Urinary bladder (tissue), 4 donors: ENCODE measurements around the gene THBS3. TPM values are rescaled to one million over a fixed set of nuclear protein-coding genes. Genes with fewer than 3 reads are reported as not detected.

ENCODE experiments used
- DNase-seq: peaks from one replicate; pipeline ENCODE4 v3.0.0-alpha.2; 2015; ENCODE audit errors: extremely low spot score
- H3K27ac ChIP-seq: one replicate; pipeline ENCODE4 v1.5.1; 2013; ENCODE audit warnings: low read depth, mild to moderate bottlenecking, moderate library complexity
- H3K36me3 ChIP-seq: one replicate; pipeline ENCODE4 v1.6.1; 2013; ENCODE audit warnings: mild to moderate bottlenecking, moderate library complexity; ENCODE audit not compliant: insufficient read depth
- H3K4me1 ChIP-seq: one replicate; pipeline ENCODE4 v1.6.1; 2013; ENCODE audit warnings: mild to moderate bottlenecking, moderate library complexity; ENCODE audit not compliant: insufficient read depth
- H3K4me3 ChIP-seq: one replicate; pipeline ENCODE4 v1.5.1; 2013; ENCODE audit warnings: low read depth, low read length
- WGBS: extraction: QIAGEN DNeasy Blood & Tissue Kit; methylation state at CpG from one replicate; pipeline ENCODE4 v1.1.7; 2013; 5-methylcytosine and 5-hydroxymethylcytosine counted together
- polyA plus RNA-seq: library from polyadenylated mRNA; stranded (reverse); fragments of 200-250 nt; gene quantifications from one replicate; pipeline ENCODE4 v1.2.3, GENCODE V29; 2013
- total RNA-seq: library from RNA; depleted of rRNA; stranded (reverse); fragments of >200 nt; gene quantifications from one replicate; pipeline ENCODE4 v1.2.3, GENCODE V29; 2014
- donor health status: healthy with polysubstance abuse.
- donor health status: healthy.

THBS3 gene
- total and polyA plus RNA-seq, 2 donors = 24.5 to 57.2 TPM

DNA sequence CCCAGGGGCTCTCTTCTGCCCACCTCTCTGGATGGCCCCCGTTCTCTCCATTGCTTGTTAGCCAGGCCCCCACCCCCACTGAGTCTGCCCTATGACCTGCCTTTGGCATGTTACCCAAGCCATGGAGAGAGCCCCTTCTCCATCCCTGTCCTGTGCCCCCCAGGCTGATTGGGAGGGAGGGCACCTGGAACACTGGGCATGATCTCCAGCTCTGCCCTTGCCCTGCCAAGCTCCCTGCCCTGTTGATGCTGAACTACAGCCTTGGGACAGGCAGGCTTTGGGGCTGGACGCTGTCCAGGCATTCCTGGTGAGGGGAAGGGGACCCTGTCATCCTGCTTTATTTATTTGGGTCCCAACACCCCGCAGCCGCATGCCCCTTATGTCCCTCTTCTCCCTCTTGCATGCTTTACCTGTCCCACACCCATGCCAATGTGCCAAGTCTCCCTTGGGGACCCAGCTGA, 23.3 kb downstream of the THBS3 start:
- 91% methylated on average over 4 of the region's 4 CpGs for WGBS
- Histone ChIP-seq H3K36me3 (no peaks in the 10 kb centered on the region), H3K4me3 (no peak overlapping the region), H3K4me1 (no peaks in the 10 kb centered on the region), H3K27ac (no peak overlapping the region)
- DNase-seq = no peak

DNA sequence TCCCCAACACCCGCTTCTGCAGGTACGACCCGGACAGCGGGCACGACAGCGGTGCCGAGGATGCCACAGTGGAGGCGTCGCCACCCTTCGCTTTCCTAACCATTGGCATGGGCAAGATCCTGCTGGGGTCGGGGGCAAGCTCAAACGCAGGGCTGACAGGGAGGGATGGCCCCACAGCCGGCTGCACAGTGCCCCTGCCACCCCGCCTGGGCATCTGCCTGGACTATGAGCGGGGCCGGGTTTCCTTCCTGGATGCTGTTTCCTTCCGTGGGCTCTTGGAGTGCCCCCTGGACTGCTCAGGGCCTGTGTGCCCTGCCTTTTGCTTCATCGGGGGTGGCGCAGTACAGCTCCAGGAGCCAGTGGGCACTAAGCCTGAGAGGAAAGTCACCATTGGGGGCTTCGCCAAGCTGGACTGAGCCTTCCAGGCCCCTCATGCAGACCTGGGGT, 23.9 kb downstream of the THBS3 start:
- Histone ChIP-seq H3K27ac (no peak overlapping the region), H3K36me3 (no peaks in the 10 kb centered on the region), H3K4me3 (no peak overlapping the region), H3K4me1 (no peaks in the 10 kb centered on the region)
- DNase-seq = no peak
- 89% methylated on average over 20 of the region's 20 CpGs for WGBS

DNA sequence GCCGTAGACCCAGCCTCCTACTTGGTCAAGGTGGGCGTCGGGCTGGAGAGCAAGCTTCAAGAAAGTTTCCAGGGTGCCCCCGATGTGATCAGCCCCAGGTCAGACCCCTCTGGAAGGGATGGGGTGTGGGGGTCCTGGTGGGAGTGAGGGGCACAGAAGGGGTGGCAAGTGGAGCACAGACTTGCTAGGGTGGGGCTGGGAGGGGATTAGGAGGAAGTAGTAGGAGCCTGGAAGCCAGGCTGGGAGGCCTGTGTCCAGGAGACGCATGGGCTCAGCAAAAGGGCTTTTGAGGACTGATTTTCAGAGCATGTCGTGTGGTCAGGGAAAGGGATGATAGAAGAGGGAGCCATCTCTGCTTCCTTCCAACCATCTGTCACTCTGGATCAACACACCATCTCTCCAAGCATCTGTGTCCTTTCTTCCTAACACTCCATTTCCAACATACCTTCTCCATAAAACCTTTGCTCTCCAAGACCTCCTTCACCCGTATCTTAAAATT, 25.6 kb downstream of the THBS3 start:
- Histone ChIP-seq H3K4me3 (no peak overlapping the region), H3K27ac (no peak overlapping the region), H3K4me1 (no peaks in the 10 kb centered on the region), H3K36me3 (no peaks in the 10 kb centered on the region)
- WGBS = 85% methylated on average over 7 of the region's 7 CpGs
- no peak for DNase-seq

DNA sequence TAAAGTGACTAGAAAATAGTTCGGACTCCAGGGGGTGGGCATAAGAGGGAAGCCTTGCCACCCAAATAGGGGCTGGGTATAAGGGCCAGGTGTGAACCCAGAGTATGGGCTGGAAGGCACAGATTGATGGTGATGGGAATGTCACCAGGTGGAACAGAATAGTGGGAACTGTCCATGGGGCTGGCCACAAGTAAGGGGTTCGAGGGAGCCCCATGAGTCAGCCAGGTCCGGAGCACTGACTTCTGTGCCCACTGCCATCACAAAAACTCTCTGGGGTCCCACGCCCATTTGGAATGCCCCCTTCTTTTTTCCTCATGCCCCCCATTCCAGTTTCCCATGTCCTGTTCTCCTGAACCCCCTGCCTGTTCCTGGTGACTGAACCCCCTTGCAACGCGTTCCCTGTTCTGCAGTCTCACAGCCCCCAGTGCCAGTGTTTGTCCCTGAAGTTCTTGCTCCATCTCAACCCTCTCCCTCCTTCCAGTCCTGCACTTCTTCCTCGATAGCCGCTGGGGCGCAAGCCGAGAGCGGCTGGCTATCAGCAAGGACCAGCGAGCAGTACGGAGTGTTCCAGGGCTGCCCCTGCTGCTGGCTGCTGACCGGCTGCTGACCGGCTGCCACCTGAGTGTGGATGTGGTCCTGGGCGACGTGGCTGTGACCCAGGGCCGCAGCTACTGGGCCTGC, 26.2 kb downstream of the THBS3 start:
- Histone ChIP-seq H3K36me3 (no peaks in the 10 kb centered on the region), H3K4me3 (no peak overlapping the region), H3K4me1 (no peaks in the 10 kb centered on the region), H3K27ac (no peak overlapping the region)
- 92% methylated on average over 18 of the region's 18 CpGs for WGBS
- no peak for DNase-seq

DNA sequence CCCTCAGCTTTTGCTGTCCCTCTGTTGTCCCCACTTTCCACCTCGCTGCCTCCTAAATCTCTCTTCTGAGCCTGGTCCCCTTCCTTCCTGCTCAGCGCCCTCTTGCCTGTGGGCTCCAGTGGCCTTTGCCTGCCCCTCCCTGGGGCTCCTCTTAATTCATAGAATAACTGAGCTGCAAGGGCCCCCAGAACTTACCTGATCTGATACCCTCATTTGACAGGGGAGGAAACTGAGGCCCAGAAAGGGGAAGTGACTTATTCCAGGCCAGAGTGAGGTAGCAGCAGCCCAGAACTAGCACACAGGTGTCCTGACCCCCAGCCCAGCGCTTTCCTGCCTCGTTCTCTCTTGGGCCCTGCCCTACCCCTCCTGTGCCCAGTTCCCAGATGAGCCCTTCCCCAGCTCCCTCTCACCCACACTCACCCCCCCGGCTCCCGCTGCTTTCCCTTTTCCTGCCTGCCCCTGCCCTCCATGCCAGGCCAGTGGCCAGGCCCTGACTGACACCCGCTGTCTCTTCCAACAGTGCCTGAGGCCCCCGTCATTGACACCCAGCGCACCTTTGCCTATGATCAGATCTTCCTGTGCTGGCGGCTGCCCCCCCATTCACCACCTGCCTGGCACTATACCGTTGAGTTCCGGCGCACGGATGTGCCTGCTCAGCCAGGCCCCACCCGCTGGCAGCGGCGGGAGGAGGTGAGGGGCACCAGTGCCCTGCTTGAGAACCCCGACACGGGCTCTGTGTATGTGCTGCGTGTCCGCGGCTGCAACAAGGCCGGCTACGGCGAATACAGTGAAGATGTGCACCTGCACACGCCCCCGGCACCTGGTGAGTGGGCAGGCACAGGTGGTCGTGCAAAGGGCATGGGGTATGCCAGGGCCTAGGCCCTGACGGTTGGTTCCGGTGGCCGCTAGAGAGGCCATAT, 28.3 kb downstream of the THBS3 start:
- H3K4me1 ChIP-seq = no peaks in the 10 kb centered on the region
- H3K27ac ChIP-seq = no peak overlapping the region
- 92% methylated on average over 31 of the region's 31 CpGs for WGBS
- no peak for DNase-seq
- H3K36me3 ChIP-seq = no peaks in the 10 kb centered on the region
- H3K4me3 ChIP-seq = no peak overlapping the region

DNA sequence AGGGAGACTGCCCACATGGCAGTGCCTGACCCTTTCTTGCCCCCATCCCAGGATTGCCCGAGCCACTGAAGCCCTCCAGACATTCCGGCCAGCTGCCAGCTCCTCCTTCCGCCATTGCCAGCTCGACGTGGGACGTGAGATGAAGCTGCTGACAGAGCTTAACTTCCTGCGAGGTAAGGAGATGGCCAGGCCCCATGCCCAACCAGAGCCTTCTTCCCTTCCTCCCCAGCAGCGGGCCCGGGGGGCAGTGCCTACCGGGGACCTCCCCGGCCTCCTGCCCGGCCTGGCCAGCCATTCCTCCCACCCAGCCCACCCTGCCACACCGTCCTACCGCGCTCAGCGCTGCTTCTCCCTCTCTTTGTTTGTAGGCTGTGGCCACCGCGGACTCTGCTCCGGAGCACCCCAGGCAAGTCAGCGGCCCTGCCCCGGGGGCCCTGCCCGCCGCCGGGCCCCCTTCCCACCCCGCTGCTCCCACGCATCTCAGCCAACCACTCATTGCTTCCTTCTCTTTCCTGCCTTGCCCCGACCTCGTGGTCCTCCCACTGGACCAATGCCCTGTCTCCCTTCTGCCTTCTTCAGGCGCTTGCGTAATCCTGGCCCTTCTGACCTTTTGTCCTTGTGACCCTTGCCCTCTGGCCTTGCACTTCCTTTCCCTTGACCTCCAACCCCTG, 29.1 kb downstream of the THBS3 start:
- Histone ChIP-seq H3K4me3 (no peak overlapping the region), H3K27ac (no peak overlapping the region), H3K36me3 (no peaks in the 10 kb centered on the region), H3K4me1 (no peaks in the 10 kb centered on the region)
- no peak for DNase-seq
- WGBS = 89% methylated on average over 30 of the region's 30 CpGs

DNA sequence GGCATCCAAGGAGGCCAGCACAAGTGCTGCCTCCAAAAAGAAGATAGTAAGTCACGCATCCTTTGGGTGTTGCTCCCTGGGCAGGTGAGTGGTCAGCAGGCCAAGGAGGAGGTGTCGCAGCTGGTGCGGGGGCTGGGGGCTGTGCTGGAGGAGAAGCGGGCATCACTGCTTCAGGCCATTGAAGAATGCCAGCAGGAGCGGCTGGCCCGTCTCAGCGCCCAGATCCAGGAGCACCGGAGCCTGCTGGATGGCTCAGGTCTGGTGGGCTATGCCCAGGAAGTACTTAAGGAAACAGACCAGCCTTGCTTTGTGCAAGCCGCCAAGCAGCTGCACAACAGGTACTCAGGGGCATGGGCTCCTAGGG, 29.8 kb downstream of the THBS3 start:
- no peak overlapping the region for H3K27ac ChIP-seq
- H3K36me3 ChIP-seq = no peaks in the 10 kb centered on the region
- H3K4me3 ChIP-seq = no peak overlapping the region
- 97% methylated on average over 9 of the region's 9 CpGs for WGBS
- no peak for DNase-seq
- no peaks in the 10 kb centered on the region for H3K4me1 ChIP-seq

DNA sequence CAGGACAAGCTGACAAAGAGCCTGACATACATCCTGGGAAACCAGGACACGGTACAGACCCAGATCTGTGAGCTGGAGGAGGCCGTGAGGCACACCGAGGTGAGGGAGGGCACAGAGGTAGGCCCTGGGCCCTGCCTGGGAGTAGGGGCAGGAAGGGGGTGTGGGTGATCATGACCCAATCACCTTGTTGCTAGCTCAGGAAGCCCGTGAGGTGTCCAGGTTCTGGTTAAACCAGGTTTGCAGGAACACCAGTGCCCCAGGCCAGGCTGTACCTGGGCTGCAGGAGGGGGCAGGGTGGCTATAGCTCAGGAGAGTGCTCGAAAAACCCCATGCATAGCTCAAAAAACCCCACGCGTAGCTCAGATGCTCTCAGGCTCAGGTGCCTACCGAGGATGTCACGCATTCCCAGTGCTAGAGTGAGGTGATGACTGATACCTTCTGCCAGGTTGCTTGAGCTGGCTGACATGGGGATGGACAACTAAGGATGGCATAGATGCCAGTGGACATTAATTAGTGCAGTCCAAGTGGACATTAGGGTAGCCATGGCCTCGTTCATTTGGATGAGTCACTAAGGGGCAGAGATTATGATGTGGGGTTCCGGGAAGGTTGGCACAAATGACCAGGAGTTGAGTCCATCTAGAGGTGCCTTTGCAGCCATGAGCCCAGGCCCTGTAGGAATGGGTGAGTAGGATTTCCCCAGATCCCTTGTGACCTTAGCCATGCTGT, 30.3 kb downstream of the THBS3 start:
- WGBS = 80% methylated on average over 11 of the region's 11 CpGs
- Histone ChIP-seq H3K36me3 (no peaks in the 10 kb centered on the region), H3K4me3 (no peak overlapping the region), H3K27ac (no peak overlapping the region), H3K4me1 (no peaks in the 10 kb centered on the region)
- DNase-seq = no peak

DNA sequence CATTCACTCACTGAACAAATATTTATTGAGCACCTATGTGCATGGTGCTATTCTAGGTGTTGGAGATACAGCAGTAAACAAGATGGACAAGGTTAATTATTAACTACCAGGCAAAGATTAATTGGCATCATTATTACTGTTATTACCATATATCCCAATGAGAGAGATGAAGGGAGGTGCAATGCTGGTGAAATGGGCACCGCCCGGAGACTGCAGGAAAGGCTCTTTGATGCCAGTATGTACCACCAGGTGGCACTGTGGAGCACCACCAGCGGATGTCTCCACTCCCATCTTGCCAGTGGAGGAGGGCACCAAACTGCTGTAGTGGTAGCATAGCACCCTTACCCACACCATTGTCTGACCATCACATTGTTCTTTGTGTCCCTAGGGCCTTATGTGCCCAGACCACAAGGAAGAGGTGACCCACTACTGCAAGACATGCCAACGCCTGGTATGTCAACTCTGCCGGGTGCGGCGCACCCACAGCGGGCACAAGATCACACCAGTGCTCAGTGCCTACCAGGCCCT, 31.1 kb downstream of the THBS3 start:
- WGBS = 63% methylated on average over 8 of the region's 8 CpGs
- no peak overlapping the region for H3K4me3 ChIP-seq
- H3K4me1 ChIP-seq = no peaks in the 10 kb centered on the region
- DNase-seq = no peak
- no peak overlapping the region for H3K27ac ChIP-seq
- H3K36me3 ChIP-seq = no peaks in the 10 kb centered on the region

DNA sequence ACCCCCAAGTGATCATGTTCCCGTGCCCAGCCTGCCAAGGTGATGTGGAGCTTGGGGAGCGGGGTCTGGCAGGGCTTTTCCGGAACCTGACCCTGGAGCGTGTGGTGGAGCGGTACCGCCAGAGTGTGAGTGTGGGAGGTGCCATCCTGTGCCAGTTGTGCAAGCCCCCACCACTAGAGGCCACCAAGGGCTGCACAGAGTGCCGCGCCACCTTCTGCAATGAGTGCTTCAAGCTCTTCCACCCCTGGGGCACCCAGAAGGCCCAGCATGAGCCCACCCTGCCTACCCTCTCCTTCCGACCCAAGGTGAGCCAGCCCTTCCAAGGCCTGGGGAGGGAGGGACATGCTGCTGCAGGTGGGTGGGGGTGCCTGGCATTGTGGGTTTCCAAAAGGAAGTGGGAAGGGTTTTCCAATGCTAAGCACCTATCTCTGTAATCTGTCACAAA, 31.7 kb downstream of the THBS3 start:
- H3K4me1 ChIP-seq = no peaks in the 10 kb centered on the region
- H3K27ac ChIP-seq = no peak overlapping the region
- no peak for DNase-seq
- no peaks in the 10 kb centered on the region for H3K36me3 ChIP-seq
- 90% methylated on average over 9 of the region's 9 CpGs for WGBS
- no peak overlapping the region for H3K4me3 ChIP-seq

DNA sequence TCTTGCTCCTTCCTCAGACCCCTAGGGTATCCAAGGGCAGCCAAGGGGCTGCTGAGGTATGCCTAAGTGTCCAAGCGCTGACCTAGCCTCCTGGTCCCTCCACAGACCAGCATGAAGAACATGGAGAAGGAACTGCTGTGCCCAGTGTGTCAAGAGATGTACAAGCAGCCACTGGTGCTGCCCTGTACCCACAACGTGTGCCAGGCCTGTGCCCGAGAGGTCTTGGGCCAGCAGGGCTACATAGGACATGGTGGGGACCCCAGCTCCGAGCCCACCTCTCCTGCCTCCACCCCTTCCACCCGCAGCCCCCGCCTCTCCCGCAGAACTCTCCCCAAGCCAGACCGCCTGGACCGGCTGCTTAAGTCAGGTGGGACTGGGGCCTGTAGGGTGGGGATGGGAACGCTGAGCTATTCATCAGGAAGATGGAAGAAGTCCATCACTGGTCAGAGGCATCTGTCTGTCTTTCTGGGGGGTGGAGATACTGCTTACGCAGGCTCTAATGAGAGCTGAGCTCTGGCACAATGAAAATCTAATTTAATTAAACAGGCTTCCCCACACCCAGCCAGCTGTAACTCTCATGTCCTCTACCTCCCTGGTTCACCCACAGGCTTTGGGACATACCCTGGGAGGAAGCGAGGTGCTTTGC, 32.3 kb downstream of the THBS3 start:
- H3K4me1 ChIP-seq = no peaks in the 10 kb centered on the region
- H3K4me3 ChIP-seq = no peak overlapping the region
- no peak overlapping the region for H3K27ac ChIP-seq
- no peak for DNase-seq
- 80% methylated on average over 12 of the region's 12 CpGs for WGBS
- no peaks in the 10 kb centered on the region for H3K36me3 ChIP-seq

DNA sequence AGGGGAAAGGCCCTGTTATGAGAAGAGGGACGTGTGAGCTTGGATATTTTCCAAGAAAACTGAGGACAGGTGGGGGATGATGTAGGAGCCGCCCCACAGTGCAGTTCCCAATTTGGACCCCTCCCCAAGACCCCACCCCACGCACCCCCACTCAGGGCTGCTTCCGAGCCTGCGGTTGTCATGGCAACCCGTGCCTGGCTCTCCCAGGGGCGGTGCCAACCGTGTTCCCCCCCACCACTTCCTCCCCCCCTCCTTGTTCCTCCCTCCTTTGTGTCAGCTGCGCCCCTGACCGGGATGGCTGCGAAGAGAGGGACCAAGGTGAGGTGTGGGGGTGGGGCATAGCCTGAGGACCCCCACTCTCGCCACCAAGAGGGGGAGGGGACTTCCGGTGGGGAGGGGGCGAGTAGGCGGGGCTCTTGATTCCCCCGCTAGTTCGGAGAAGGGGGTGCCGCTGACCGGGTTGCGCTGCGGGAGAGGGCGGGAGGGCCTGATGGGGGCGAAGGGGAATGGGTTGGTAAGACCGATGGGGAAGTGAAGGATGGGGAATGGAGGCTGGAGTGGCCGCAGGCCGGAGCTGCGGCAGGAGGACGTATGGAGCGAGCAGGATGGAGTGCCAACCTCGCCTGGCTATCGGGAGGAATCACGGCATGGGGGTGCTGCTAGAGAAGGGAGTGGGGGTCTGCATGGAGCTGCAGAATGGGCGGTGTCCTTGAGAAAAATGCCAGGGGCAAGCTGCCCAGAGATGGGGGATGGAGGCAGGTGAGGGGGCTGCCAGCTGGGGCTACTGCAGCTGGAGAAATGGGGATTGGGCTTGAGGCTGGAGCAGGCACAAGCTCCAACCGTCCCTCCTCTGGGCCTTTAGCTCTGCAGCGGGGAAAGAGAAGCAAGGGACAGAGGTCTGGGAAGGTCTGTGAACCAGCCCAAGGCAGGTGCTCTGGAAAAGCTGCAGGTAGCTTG, 33.1 kb downstream of the THBS3 start:
- Histone ChIP-seq H3K4me3 (no peak overlapping the region), H3K27ac (no peak overlapping the region), H3K4me1 (no peaks in the 10 kb centered on the region), H3K36me3 (no peaks in the 10 kb centered on the region)
- no peak for DNase-seq
- 8% methylated on average over 35 of the region's 35 CpGs for WGBS
